B cell (primary cell): ENCODE results near the gene SLC2A13. TPM values are rescaled to one million over a fixed set of nuclear protein-coding genes. Genes with fewer than 3 reads are reported as not detected.
"Not testable (repeated sequence)": the region's sequence is repeated elsewhere in the genome, so short reads cannot be mapped to it uniquely, and the experiment has no call there.

Experiments used
- ATAC-seq: fragments of 200-7000 bp; cut with Tn5 transposase; one replicate; pipeline ENCODE4 v1.10.0; 2021; ENCODE audit warnings: low read depth, mild to moderate bottlenecking, moderate number of reproducible peaks, moderate library complexity
- CTCF ChIA-PET: fragments of 350-600 bp; sonication (Branson Sonifier 250); formaldehyde crosslinking; loops from one replicate; lab custom pipeline; 2021; ENCODE audit warnings: antibody characterized with exemption, inconsistent platforms; lab: Charles Lee
- POLR2A ChIA-PET: fragments of 350-600 bp; sonication (Branson Sonifier 250); formaldehyde crosslinking; loops from one replicate; lab custom pipeline; 2021; ENCODE audit warnings: antibody characterized with exemption; lab: Charles Lee
- DNase-seq: peaks from one replicate; pipeline ENCODE4 v3.0.0; 2013
- H2AFZ ChIP-seq: 2 replicates; pipeline ENCODE4 v1.6.1; 2012; ENCODE audit warnings: mild to moderate bottlenecking, low read depth, low read length; ENCODE audit not compliant: insufficient read depth, poor library complexity, severe bottlenecking
- H3K27ac ChIP-seq, 2 donors: 1 replicate in 1 of 2; 2 replicates in 1 of 2; pipeline ENCODE4 v1.5.1; 2012 to 2013; ENCODE audit warnings: low read length in 2 of 2, mild to moderate bottlenecking in 2 of 2, moderate library complexity in 1 of 2
- H3K27me3 ChIP-seq, 4 experiments: fragments of 200-600 bp in 1 of 4; sonication (generic) in 1 of 4; replicated peaks in 1 of 4; 1 replicate in 2 of 4; 2 replicates in 2 of 4; pipeline versions ENCODE4 v1.6.1 to v1.7.0; 2013 to 2016; ENCODE audit warnings: low read length in 3 of 4, mild to moderate bottlenecking in 2 of 4, mixed read lengths in 1 of 4, moderate library complexity in 1 of 4; ENCODE audit not compliant: insufficient read depth in 4 of 4, control insufficient read depth in 3 of 4; ENCODE audit errors: control extremely low read depth in 1 of 4
- H3K36me3 ChIP-seq, 2 experiments: replicated peaks in 1 of 2; 1 replicate in 1 of 2; 2 replicates in 1 of 2; pipeline versions ENCODE4 v1.6.1 to v1.7.1; 2013; ENCODE audit warnings: low read length in 1 of 2; ENCODE audit not compliant: insufficient read depth in 2 of 2, control insufficient read depth in 1 of 2; ENCODE audit errors: control extremely low read depth in 1 of 2, extremely low read depth in 1 of 2
- H3K4me1 ChIP-seq, 2 donors: fragments of 200-600 bp in 1 of 2; sonication (generic) in 1 of 2; 1 replicate in 1 of 2; 2 replicates in 1 of 2; pipeline versions ENCODE4 v1.5.1 to v1.6.1; 2013 to 2017; ENCODE audit warnings: low read length in 2 of 2; ENCODE audit not compliant: control insufficient read depth in 2 of 2, insufficient read depth in 2 of 2
- H3K4me2 ChIP-seq: replicated peaks from 2 replicates; pipeline ENCODE3; 2012; ENCODE audit warnings: mild to moderate bottlenecking, low read depth, low read length; ENCODE audit not compliant: poor library complexity, severe bottlenecking
- H3K4me3 ChIP-seq, 5 experiments: fragments of 200-600 bp in 1 of 5; sonication (generic) in 1 of 5; 1 replicate in 3 of 5; 2 replicates in 2 of 5; pipeline versions ENCODE4 v1.5.1 to v1.7.0; 2011 to 2016; ENCODE audit warnings: low read length in 4 of 5, mild to moderate bottlenecking in 4 of 5, low read depth in 2 of 5, control low read depth in 1 of 5, moderate library complexity in 1 of 5; ENCODE audit not compliant: insufficient read depth in 1 of 5; ENCODE audit errors: control extremely low read depth in 1 of 5, extremely low read depth in 1 of 5
- H3K79me2 ChIP-seq: fragments of 200-600 bp; sonication (generic); one replicate; pipeline ENCODE4 v1.6.0; 2016; ENCODE audit warnings: low read length; ENCODE audit not compliant: control insufficient read depth, insufficient read depth
- H3K9ac ChIP-seq: fragments of 200-600 bp; sonication (generic); 2 replicates; pipeline ENCODE4 v1.6.1; 2017; ENCODE audit warnings: mild to moderate bottlenecking, low read length, moderate library complexity
- H3K9me3 ChIP-seq, 3 donors: one replicate each; pipeline versions ENCODE4 v1.6.1 to v1.7.1; 2013; ENCODE audit warnings: low read length in 2 of 3; ENCODE audit not compliant: control insufficient read depth in 2 of 3, insufficient read depth in 1 of 3; ENCODE audit errors: control extremely low read depth in 1 of 3
- H4K20me1 ChIP-seq: 2 replicates; pipeline ENCODE4 v1.6.0; 2012; ENCODE audit warnings: mild to moderate bottlenecking, low read length; ENCODE audit not compliant: insufficient read depth, control insufficient read depth, poor library complexity, severe bottlenecking
- H3K27ac Mint-ChIP-seq: one replicate; pipeline ENCODE4 v1.8.0; 2021; ENCODE audit warnings: mixed read lengths
- H3K27me3 Mint-ChIP-seq: one replicate; pipeline ENCODE4 v1.8.0; 2021; ENCODE audit warnings: mixed read lengths
- H3K4me1 Mint-ChIP-seq: one replicate; pipeline ENCODE4 v1.8.0; 2021; ENCODE audit warnings: mixed read lengths
- H3K4me3 Mint-ChIP-seq: one replicate; pipeline ENCODE4 v1.8.0; 2021; ENCODE audit warnings: mixed read lengths
- H3K9me3 Mint-ChIP-seq: one replicate; pipeline ENCODE4 v1.8.0; 2022; ENCODE audit warnings: mixed read lengths; ENCODE audit not compliant: insufficient read depth
- CTCF ChIP-seq: fragments of 200-600 bp; IDR thresholded peaks from one replicate; pipeline ENCODE4 v1.8.0; 2022; ENCODE audit warnings: antibody characterized with exemption, mild to moderate bottlenecking
- EZH2 ChIP-seq: IDR thresholded peaks from 2 replicates; pipeline ENCODE4 v1.6.1; 2012; ENCODE audit warnings: borderline replicate concordance, low read depth, mild to moderate bottlenecking, moderate library complexity, low read length; ENCODE audit not compliant: insufficient read depth, poor library complexity, severe bottlenecking
- WGBS: methylation state at CpG from one replicate; pipeline ENCODE4 v1.1.5; 2013; ENCODE audit warnings: missing lambda C conversion rate; ENCODE audit not compliant: insufficient coverage; 5-methylcytosine and 5-hydroxymethylcytosine counted together
- intact Hi-C: fragments of 100-400 bp; cut with micrococcal nuclease; formaldehyde crosslinking; loops from one replicate; pipeline ENCODE4 v1.10.0; 2022
- polyA plus RNA-seq: library from polyadenylated mRNA; depleted of rRNA; stranded (reverse); fragments of >200 nt; gene quantifications from 2 replicates; pipeline ENCODE4 v1.2.3, GENCODE V29; 2012
- total RNA-seq, 2 donors: library from RNA; stranded (reverse); fragments of 120-200 nt in 1 of 2; gene quantifications; 1 replicate in 1 of 2; 2 replicates in 1 of 2; pipeline versions ENCODE4 v1.2.3 to v1.2.4, GENCODE V29; 2013 to 2022

Gene SLC2A13
- total and polyA plus RNA-seq, 2 donors (not counting 1 experiment from before 2014, with no cell fraction given): 2.1 to 8.6 TPM

- H3K27me3 Mint-ChIP-seq: no peaks in the 10 kb centered on the region
- no peaks in the 10 kb centered on the region for H4K20me1 ChIP-seq
- no peak overlapping the region for H3K27ac Mint-ChIP-seq
- H3K4me3 ChIP-seq: no peak overlapping the region
- DNase-seq: no peak
- H3K36me3 ChIP-seq: no peaks in the 10 kb centered on the region
- H3K9me3 ChIP-seq: no peaks in the 10 kb centered on the region
- no peak overlapping the region for H3K9ac ChIP-seq
- 100% methylated on average over 4 of the region's 6 CpGs for WGBS
- H3K79me2 ChIP-seq: no peaks in the 10 kb centered on the region
- no peaks in the 10 kb centered on the region for H3K27me3 ChIP-seq
- intact Hi-C loops: no loop called here
- H3K9me3 Mint-ChIP-seq: peaks cover 4% of the 10 kb centered on the region
- no peaks in the 10 kb centered on the region for H3K4me1 ChIP-seq
- ChIA-PET POLR2A (no interaction called here), CTCF (no interaction called here)
- H2AFZ ChIP-seq: no peak overlapping the region
- no peak overlapping the region for H3K4me2 ChIP-seq
- TF ChIP-seq EZH2: no peak
- TF ChIP-seq CTCF: no peak
- H3K27ac ChIP-seq: no peak overlapping the region
- no peak overlapping the region for H3K4me3 Mint-ChIP-seq
- H3K4me1 Mint-ChIP-seq: no peaks in the 10 kb centered on the region
- no peak for ATAC-seq
These were observed 353.3 kb downstream of the SLC2A13 start for GRCh38 chr12:39752482-39753137.

GRCh38 chr12:39746151-39746550 lies 359.7 kb downstream of the SLC2A13 start:
- H2AFZ ChIP-seq, H3K27ac ChIP-seq, CTCF ChIA-PET, DNase-seq, POLR2A ChIA-PET, H3K27ac Mint-ChIP-seq, H3K27me3 ChIP-seq, H3K27me3 Mint-ChIP-seq, H3K4me1 ChIP-seq, H3K9me3 ChIP-seq, ATAC-seq, H3K9me3 Mint-ChIP-seq, H3K4me1 Mint-ChIP-seq, H3K4me3 Mint-ChIP-seq, H3K36me3 ChIP-seq, H3K4me2 ChIP-seq, intact Hi-C loops, H3K4me3 ChIP-seq, H4K20me1 ChIP-seq, H3K9ac ChIP-seq, H3K79me2 ChIP-seq: not testable (repeated sequence)
- 60% methylated on average over 1 of the region's 6 CpGs for WGBS
